DMS53 (cell line): ENCODE data around the gene SLX4IP.

Source experiments
- DNase-seq: peaks from one replicate; lab custom pipeline; 2025; lab: John Stamatoyannopoulos, UW

SLX4IP gene

GRCh38 chr20:10551732-10552724, 116.9 kb downstream of the SLX4IP start:
- no peak for DNase-seq

- peak; percentile 87 for DNase-seq
Measured at GRCh38 chr20:10553326-10553984, 118.3 kb downstream of the SLX4IP start.

- DNase-seq: peak; percentile 47
Measured at GRCh38 chr20:10554285-10554684, 119.2 kb downstream of the SLX4IP start.

GRCh38 chr20:10555393-10555792, 120.3 kb downstream of the SLX4IP start:
- DNase-seq: no peak

GRCh38 chr20:10555865-10556308, 120.8 kb downstream of the SLX4IP start:
- DNase-seq: no peak

GRCh38 chr20:10556519-10557083, 121.5 kb downstream of the SLX4IP start:
- DNase-seq: no peak

GRCh38 chr20:10557685-10558084, 122.6 kb downstream of the SLX4IP start:
- peak; percentile 91 for DNase-seq

GRCh38 chr20:10558635-10559187, 123.6 kb downstream of the SLX4IP start:
- peak; percentile 57 for DNase-seq

GRCh38 chr20:10559266-10559665, 124.2 kb downstream of the SLX4IP start:
- peak; percentile 82 for DNase-seq

GRCh38 chr20:10560686-10561085, 125.6 kb downstream of the SLX4IP start:
- DNase-seq: no peak

- DNase-seq: no peak
Measured at GRCh38 chr20:10561302-10561701, 126.2 kb downstream of the SLX4IP start.

- DNase-seq: no peak
Measured at GRCh38 chr20:10562899-10563298, 127.8 kb downstream of the SLX4IP start.

- DNase-seq: no peak
Measured at GRCh38 chr20:10563935-10564492, 128.9 kb downstream of the SLX4IP start.

GRCh38 chr20:10565191-10565921, 130.3 kb downstream of the SLX4IP start:
- DNase-seq: no peak

- DNase-seq: peak; percentile 47
Measured at GRCh38 chr20:10565922-10566897, 131.1 kb downstream of the SLX4IP start.

GRCh38 chr20:10568032-10568431, 132.9 kb downstream of the SLX4IP start:
- DNase-seq: peak; percentile 14

- no peak for DNase-seq
Measured at GRCh38 chr20:10571313-10571815, 136.3 kb downstream of the SLX4IP start.

GRCh38 chr20:10572853-10573252, 137.7 kb downstream of the SLX4IP start:
- DNase-seq: no peak

GRCh38 chr20:10573273-10573950, 138.3 kb downstream of the SLX4IP start:
- DNase-seq: peak; percentile 26
